Measurements from ENCODE around the gene B3GALT6. TPM values are rescaled to one million over a fixed set of nuclear protein-coding genes. Genes with fewer than 3 reads are reported as not detected.
A peak's percentile ranks its signal among the peaks of the same experiment; 100 is the strongest.

Gene B3GALT6
- total RNA-seq, 4 donors from 2014 or later: 8.5 to 24.9 (median 12.2) TPM

DNA sequence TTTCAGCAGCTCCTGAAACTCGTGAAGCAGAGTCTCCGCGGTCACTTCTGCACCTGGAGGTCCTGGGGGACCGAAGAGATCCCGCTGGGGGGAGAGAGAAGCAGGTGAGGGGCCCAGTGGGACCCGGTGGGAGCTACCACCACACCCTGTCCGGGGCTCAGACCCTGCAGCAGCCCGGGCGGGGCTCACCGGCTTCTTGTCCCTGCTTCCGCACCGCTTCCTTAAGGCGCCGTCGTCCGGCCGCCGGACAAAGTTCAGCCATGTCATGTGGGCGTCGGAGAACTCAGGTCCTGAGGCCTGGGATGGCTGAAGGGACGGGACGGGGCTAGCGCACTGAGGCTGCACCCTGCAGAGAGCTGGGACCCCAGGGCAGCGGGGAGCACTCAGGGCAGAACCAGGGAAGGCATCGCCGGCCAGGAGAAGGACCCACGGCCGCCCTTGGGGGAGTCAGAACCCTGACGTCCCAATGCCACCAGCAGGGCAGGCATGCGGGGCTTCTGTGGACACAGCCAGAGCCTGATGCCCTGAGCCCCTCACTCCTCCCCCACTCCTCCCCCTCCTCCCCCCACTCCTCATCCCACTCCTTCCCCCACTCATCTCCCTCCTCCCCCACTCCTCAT, 12.3 kb downstream of the B3GALT6 start:
- Histone ChIP-seq H3K4me3 (peak overlapping the region in 3 of 4 donors; percentile 25 to 45 (median 40)), H3K9me3 (no peaks in the 10 kb centered on the region), H3K4me1 (peaks cover 6 to 19% (median 11%) of the 10 kb centered on the region in 4 donors), H3K36me3 (no peaks in the 10 kb centered on the region), H3K27ac (peak overlapping the region in 2 of 4 donors; percentile 49 to 63), H3K27me3 (peaks cover 51% of the 10 kb centered on the region)
- intact Hi-C loops (cut with DNase I; ENCODE audit: low total_unique reads): no loop called here
- TF ChIP-seq POLR2AphosphoS5 (IDR thresholded peaks at IDR 0.05): peak in 1 of 3 donors; percentile 51
- peak in 1 of 5 experiments; percentile 31 for TF ChIP-seq CTCF (IDR thresholded peaks at IDR 0.05)
- peak; percentile 29 for TF ChIP-seq POLR2A (IDR thresholded peaks at IDR 0.05)
- no peak for TF ChIP-seq EP300 (IDR thresholded peaks at IDR 0.05; ENCODE audit: low read depth)
- DNase-seq: peak; percentile 75
- WGBS, 2 donors (ENCODE audit: low coverage in 1 of 2): 36% methylated on average over 28 of the region's 30 CpGs; no CpG with 5 or more reads in 1 of the 2 donors
- in situ Hi-C loops (cut with MboI; ENCODE audit: low pct_ligation_motif_present in 1 of 4, low pct_unique_long_range_greater_than_20kb in 1 of 4, low sequenced_read_pairs in 3 of 4): no loop called here

DNA sequence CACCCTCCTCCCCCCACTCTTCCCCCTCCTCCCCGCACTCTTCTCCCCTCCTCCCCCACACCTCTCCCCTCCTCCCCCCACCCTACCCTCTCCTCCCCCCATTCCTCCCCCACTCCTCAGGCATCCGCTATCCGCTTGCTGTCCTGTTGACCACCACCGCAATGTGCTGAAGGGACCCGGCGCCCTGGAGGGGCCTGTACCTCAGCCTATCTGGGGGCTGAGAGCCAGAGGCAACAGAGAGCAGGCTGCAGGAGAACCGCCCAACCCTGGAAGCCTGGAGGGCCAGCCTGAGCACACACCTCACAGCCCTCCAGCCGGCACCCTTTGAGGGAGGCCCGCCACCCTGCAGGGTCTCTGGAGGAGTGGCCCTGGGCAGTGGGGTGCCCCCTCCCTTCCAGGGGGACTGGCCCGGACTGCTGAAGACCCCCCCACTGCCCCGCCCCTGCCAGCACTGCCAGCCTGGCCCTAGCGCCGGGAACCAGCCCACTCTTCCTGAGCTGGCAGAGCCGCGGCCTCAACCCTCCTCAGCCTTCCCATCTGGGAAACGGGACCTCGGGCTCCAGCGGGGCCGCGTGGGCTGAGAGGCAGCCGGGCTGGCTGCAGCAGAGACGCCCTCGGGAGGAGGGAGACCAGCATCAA, 13.3 kb downstream of the B3GALT6 start:
- Histone ChIP-seq H3K27me3 (peaks cover 41% of the 10 kb centered on the region), H3K9me3 (no peaks in the 10 kb centered on the region), H3K27ac (no peak overlapping the region), H3K4me1 (peaks cover 6 to 19% (median 11%) of the 10 kb centered on the region in 4 donors), H3K36me3 (no peaks in the 10 kb centered on the region), H3K4me3 (no peak overlapping the region)
- in situ Hi-C loops (cut with MboI; ENCODE audit: low pct_ligation_motif_present in 1 of 4, low pct_unique_long_range_greater_than_20kb in 1 of 4, low sequenced_read_pairs in 3 of 4): no loop called here
- intact Hi-C loops (cut with DNase I; ENCODE audit: low total_unique reads): no loop called here
- DNase-seq: no peak
- TF ChIP-seq EP300 (IDR thresholded peaks at IDR 0.05; ENCODE audit: low read depth) (no peak), CTCF (IDR thresholded peaks at IDR 0.05) (no peak), POLR2AphosphoS5 (IDR thresholded peaks at IDR 0.05) (no peak), POLR2A (IDR thresholded peaks at IDR 0.05) (no peak)
- WGBS, 2 donors (ENCODE audit: low coverage in 1 of 2): 66% methylated on average over 13 of the region's 23 CpGs; no CpG with 5 or more reads in 1 of the 2 donors

GRCh38 chr1:1245817-1246576, 14.0 kb downstream of the B3GALT6 start:
- TF ChIP-seq POLR2AphosphoS5 (IDR thresholded peaks at IDR 0.05) (no peak), POLR2A (IDR thresholded peaks at IDR 0.05) (no peak), EP300 (IDR thresholded peaks at IDR 0.05; ENCODE audit: low read depth) (no peak), CTCF (IDR thresholded peaks at IDR 0.05) (no peak)
- Histone ChIP-seq H3K4me3 (no peak overlapping the region), H3K36me3 (no peaks in the 10 kb centered on the region), H3K27ac (no peak overlapping the region), H3K9me3 (no peaks in the 10 kb centered on the region), H3K4me1 (peaks cover 6 to 23% (median 11%) of the 10 kb centered on the region in 4 donors), H3K27me3 (peaks cover 37% of the 10 kb centered on the region)
- DNase-seq: no peak
- intact Hi-C loops (cut with DNase I; ENCODE audit: low total_unique reads): no loop called here
- in situ Hi-C loops (cut with MboI; ENCODE audit: low pct_ligation_motif_present in 1 of 4, low pct_unique_long_range_greater_than_20kb in 1 of 4, low sequenced_read_pairs in 3 of 4): no loop called here
- WGBS, 2 donors (ENCODE audit: low coverage in 1 of 2): 43% methylated on average over 22 of the region's 45 CpGs; no CpG with 5 or more reads in 1 of the 2 donors

Measured in transverse colon (tissue), 4 donors.